HL-60 (cell line): ENCODE data around the gene SEMG1.
A peak's percentile ranks its signal among the peaks of the same experiment; 100 is the strongest.

Source experiments
- DNase-seq, 2 experiments: peaks; one replicate each; pipeline ENCODE4 v3.0.0-alpha.2; 2010 to 2020; ENCODE audit warnings: low read depth in 1 of 2, low spot score in 1 of 2
- H3K27ac ChIP-seq: fragments of 250-450 bp; sonication (Bioruptor Pico); replicated peaks from 2 replicates; pipeline ENCODE4 v1.5.1; 2020; ENCODE audit warnings: mild to moderate bottlenecking, moderate library complexity
- H3K27me3 ChIP-seq: fragments of 250-450 bp; sonication (Bioruptor Pico); 2 replicates; pipeline ENCODE4 v1.5.1; 2021; ENCODE audit warnings: mild to moderate bottlenecking, moderate library complexity; ENCODE audit not compliant: insufficient read depth, poor library complexity, severe bottlenecking
- H3K4me3 ChIP-seq: replicated peaks from 2 replicates; pipeline ENCODE4 v1.5.1; 2011; ENCODE audit warnings: mild to moderate bottlenecking, control low read depth, low read length; ENCODE audit not compliant: insufficient read depth
- GABPA ChIP-seq: IDR thresholded peaks from 2 replicates; pipeline ENCODE4 v1.6.1; 2012; ENCODE audit warnings: low read depth
- POLR2AphosphoS5 ChIP-seq: IDR thresholded peaks from 2 replicates; pipeline ENCODE4 v1.6.1; 2012; ENCODE audit warnings: low read depth
- SPI1 ChIP-seq: IDR thresholded peaks from 2 replicates; pipeline ENCODE4 v1.6.1; 2012; ENCODE audit warnings: low read depth, mild to moderate bottlenecking, borderline replicate concordance
- long read RNA-seq: library from polyadenylated mRNA; unstranded; transcript quantifications from one replicate; pipeline ENCODE4 v2.0.0, GENCODE V29; 2020
- TF ChIP-seq, protein P1 (sequence below): IDR thresholded peaks from 2 replicates; pipeline ENCODE4 v1.6.1; 2012; ENCODE audit warnings: low read depth; ENCODE audit not compliant: insufficient replicate concordance
- TF ChIP-seq, protein P2 (sequence below): IDR thresholded peaks from one replicate; pipeline ENCODE4 v1.5.1; 2011; ENCODE audit warnings: low read length, control low read depth, inconsistent platforms; ENCODE audit not compliant: insufficient read depth

The SEMG1 gene, protein sequence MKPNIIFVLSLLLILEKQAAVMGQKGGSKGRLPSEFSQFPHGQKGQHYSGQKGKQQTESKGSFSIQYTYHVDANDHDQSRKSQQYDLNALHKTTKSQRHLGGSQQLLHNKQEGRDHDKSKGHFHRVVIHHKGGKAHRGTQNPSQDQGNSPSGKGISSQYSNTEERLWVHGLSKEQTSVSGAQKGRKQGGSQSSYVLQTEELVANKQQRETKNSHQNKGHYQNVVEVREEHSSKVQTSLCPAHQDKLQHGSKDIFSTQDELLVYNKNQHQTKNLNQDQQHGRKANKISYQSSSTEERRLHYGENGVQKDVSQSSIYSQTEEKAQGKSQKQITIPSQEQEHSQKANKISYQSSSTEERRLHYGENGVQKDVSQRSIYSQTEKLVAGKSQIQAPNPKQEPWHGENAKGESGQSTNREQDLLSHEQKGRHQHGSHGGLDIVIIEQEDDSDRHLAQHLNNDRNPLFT
- long read RNA-seq, result 0 reads

DNA sequence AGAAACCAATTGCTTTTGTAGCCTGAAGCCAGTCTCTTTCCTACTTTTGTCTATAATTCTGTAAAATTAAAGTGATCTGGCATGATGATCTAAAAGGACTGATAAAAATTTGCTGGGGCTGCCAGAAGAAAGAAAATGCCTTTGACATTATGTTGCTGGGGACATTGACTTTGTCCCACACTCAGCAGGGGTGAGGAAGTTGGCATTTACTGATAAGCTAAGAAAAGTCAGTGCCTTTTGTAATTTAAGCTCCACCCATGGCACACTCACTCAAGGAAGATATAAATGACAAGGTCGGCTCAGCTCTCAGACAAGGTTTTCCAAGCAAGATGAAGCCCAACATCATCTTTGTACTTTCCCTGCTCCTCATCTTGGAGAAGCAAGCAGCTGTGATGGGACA lies at the start of gene SEMG1:
Gene SEMG1, plus strand, starts transcription at position 309 of the 400 bp plus-strand sequence. Its CDS starts 21 bp downstream, at position 330.
- DNase-seq, result no peak

DNA sequence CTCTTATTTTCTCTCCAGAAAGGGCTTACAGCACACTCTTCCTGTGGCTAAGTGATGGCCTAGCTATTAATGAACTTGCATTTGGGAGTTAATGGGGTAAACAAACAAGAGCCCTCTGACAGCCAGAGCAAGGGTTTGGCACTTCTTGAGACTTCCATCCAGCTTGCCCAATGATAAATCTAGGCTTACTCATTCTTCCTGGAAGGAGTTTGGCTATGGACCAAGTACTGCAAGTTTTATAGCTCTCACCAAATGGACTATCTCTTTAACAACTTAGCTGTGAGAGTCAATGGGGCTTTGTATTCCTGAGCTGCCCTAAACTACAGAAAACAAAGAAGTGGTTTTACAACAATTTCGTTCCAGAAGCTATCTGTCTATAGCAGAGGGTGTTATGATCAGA lies 48.9 kb upstream of the SEMG1 start:
- TF ChIP-seq SPI1 (no peak), GABPA (no peak), POLR2AphosphoS5 (no peak)
- TF ChIP-seq, protein P1, sequence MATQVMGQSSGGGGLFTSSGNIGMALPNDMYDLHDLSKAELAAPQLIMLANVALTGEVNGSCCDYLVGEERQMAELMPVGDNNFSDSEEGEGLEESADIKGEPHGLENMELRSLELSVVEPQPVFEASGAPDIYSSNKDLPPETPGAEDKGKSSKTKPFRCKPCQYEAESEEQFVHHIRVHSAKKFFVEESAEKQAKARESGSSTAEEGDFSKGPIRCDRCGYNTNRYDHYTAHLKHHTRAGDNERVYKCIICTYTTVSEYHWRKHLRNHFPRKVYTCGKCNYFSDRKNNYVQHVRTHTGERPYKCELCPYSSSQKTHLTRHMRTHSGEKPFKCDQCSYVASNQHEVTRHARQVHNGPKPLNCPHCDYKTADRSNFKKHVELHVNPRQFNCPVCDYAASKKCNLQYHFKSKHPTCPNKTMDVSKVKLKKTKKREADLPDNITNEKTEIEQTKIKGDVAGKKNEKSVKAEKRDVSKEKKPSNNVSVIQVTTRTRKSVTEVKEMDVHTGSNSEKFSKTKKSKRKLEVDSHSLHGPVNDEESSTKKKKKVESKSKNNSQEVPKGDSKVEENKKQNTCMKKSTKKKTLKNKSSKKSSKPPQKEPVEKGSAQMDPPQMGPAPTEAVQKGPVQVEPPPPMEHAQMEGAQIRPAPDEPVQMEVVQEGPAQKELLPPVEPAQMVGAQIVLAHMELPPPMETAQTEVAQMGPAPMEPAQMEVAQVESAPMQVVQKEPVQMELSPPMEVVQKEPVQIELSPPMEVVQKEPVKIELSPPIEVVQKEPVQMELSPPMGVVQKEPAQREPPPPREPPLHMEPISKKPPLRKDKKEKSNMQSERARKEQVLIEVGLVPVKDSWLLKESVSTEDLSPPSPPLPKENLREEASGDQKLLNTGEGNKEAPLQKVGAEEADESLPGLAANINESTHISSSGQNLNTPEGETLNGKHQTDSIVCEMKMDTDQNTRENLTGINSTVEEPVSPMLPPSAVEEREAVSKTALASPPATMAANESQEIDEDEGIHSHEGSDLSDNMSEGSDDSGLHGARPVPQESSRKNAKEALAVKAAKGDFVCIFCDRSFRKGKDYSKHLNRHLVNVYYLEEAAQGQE, result no peak
- TF ChIP-seq, protein P2, sequence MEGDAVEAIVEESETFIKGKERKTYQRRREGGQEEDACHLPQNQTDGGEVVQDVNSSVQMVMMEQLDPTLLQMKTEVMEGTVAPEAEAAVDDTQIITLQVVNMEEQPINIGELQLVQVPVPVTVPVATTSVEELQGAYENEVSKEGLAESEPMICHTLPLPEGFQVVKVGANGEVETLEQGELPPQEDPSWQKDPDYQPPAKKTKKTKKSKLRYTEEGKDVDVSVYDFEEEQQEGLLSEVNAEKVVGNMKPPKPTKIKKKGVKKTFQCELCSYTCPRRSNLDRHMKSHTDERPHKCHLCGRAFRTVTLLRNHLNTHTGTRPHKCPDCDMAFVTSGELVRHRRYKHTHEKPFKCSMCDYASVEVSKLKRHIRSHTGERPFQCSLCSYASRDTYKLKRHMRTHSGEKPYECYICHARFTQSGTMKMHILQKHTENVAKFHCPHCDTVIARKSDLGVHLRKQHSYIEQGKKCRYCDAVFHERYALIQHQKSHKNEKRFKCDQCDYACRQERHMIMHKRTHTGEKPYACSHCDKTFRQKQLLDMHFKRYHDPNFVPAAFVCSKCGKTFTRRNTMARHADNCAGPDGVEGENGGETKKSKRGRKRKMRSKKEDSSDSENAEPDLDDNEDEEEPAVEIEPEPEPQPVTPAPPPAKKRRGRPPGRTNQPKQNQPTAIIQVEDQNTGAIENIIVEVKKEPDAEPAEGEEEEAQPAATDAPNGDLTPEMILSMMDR, result no peak
- Histone ChIP-seq H3K27ac (no peak overlapping the region), H3K27me3 (no peaks in the 10 kb centered on the region), H3K4me3 (no peak overlapping the region)
- no peak for DNase-seq

More for the DNA sequence above, at the start of gene SEMG1:
- H3K27ac ChIP-seq, result no peak within 1 kb of the TSS
- TF ChIP-seq, protein P2, result no peak
- TF ChIP-seq SPI1, result 0 out of 2 replicates have a peak, but pooled peaks have one; percentile 2
- H3K27me3 ChIP-seq, result peaks cover 7% of the 10 kb centered on the region
- H3K4me3 ChIP-seq, result no peak within 1 kb of the TSS

DNA sequence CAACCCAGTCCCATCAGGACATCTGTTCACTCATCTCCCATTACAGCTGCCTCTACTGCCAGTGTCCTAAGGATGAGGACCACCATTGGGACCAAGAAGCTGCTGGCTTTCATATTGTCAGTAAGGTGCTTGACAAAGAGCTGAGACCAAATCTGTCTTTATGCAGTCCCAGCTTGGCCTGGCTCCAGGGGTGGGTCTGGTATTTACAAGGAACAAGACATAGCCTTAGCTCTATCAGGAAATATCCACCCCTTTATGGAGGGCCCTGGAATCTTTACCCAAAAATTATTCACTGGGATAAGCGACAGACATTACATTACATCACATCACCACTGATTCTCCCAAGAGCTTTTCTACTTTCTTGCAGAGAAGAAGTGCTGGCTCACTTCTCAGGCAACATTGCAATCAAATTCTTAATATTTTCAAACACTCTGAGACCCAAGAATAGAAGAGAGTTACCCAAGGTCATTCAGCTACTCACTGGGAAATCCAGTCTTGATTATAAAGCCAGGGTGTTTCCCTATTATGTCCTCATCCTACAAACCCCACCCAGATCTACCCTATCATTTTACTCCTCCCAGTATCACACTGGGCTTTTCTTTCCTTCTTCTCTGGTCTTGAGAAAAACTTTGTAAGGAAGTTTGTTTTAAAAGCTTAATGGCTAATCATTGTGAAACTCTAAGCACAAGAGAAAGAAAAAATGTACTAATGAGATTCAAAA lies 43.6 kb upstream of the SEMG1 start:
- TF ChIP-seq POLR2AphosphoS5 (no peak), SPI1 (no peak), GABPA (no peak)
- TF ChIP-seq, protein P1, result no peak
- TF ChIP-seq, protein P2, result no peak
- Histone ChIP-seq H3K4me3 (no peak overlapping the region), H3K27me3 (peaks cover 3% of the 10 kb centered on the region), H3K27ac (no peak overlapping the region)
- no peak for DNase-seq
